Left cardiac atrium (tissue), 4 donors: Measurements from ENCODE around the gene NHERF1. TPM values are rescaled to one million over a fixed set of nuclear protein-coding genes. Genes with fewer than 3 reads are reported as not detected.

Experiments
- ATAC-seq, 2 donors: fragments of 200-7000 bp; cut with Tn5 transposase; one replicate each; pipeline ENCODE4 v1.9.1; 2020; ENCODE audit warnings: mild to moderate bottlenecking in 2 of 2, moderate library complexity in 2 of 2
- DNase-seq: peaks from one replicate; pipeline ENCODE4 v3.0.0-alpha.2; 2020
- intact Hi-C, 2 donors: fragments of 100-400 bp; cut with DNase I; formaldehyde crosslinking; loops; one replicate each; pipeline versions ENCODE4 v1.14.1 to v1.15.1; 2022 to 2023
- microRNA-seq, 2 donors: library from miRNA; unstranded; fragments of <30 nt; microRNA quantifications; one replicate each; pipeline ENCODE4 v1.2.0, GENCODE V29; 2020
- total RNA-seq, 2 donors: library from RNA; stranded (reverse); fragmentation: NEBNext Ultra II Directional; extraction: Animal tissue kit (Norgen Biotek cat#: 25700); gene quantifications; one replicate each; pipeline ENCODE4 v1.2.1, GENCODE V29; 2021
- donor health status: DM: no; HTN: yes; CAD: no.
- donor health status: DM: no; HTN: yes; CAD: no; lungs with severe emphysema.
- donor health status: DM: yes; HTN: yes; CAD: no.
- donor health status: Dilated cardiomyopathy.

Gene NHERF1
- total RNA-seq, 2 donors from 2014 or later: 15.1 to 18.5 TPM

DNA sequence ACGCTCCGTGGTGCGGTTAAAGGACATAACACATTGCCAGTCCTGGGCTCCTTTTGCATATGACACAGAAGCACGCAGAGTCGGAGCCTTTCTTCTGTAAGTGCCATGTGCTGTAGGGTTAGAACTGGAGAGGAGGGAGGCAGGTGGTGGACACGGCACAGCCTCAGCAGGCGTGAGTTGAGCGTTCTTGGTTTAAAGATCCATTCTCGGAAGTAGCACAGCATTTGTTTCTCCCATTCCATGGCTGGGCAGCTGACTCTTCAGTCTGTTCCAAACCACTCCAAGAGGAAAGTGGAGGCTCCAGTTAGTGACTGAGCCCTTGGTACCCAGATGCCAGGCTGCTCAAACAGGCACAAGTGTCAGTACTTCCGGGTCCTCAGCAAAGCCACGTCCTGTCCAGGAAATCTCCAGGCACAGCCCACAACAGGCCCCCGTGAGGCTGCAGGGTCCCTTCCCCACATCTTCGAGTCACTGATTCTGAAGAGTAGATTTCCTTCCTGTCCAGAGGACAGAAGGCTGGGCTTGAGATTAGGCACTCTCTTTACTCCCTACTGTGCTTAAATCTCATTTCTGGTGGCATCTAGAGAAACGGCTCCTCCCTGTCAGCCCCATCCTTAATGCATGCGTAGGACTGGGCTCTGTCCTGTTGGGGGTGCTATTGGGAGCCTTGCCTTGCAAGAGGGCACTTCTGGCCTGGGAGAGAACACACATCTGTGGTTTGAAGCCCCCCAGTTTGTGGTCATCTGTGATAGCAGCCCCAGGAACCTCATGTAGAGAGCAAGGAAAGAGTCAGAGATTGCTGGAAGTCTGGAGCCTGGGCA, 67.3 kb downstream of the NHERF1 start:
- intact Hi-C loops: no loop called here
- DNase-seq (no peak), ATAC-seq (no peak)

- intact Hi-C loops: no loop called here
- no peak for ATAC-seq
These were observed 68.6 kb downstream of the NHERF1 start for GRCh38 chr17:74816905-74817620.

GRCh38 chr17:74818291-74818938, 70.0 kb downstream of the NHERF1 start:
- intact Hi-C loops: no loop called here
- ATAC-seq (no peak), DNase-seq (no peak)

More at GRCh38 chr17:74816905-74817620, 68.6 kb downstream of the NHERF1 start:
- DNase-seq: no peak

Small RNA genes lying within 50 kb of the gene (microRNA-seq; reads per million reads assigned to microRNA genes)
- 13.3 to 25.6 reads per million in 2 donors for gene MIR3615

Other genes with a start within 250 kb of the NHERF1 start
- gene CD300LB, start 217.2 kb upstream of the NHERF1 start, total RNA-seq: under 1 TPM; 0.29 to 0.32 TPM
- 1 to 10 TPM; 1.6 to 2.1 TPM for gene CD300C, start 202.5 kb upstream of the NHERF1 start, total RNA-seq
- gene CD300H, start 181.1 kb upstream of the NHERF1 start, total RNA-seq: not detected
- not detected for gene CD300LD, start 156.3 kb upstream of the NHERF1 start, total RNA-seq
- gene CD300E, start 124.9 kb upstream of the NHERF1 start, total RNA-seq: 1 to 10 TPM in 1 of 2 donors, under 1 TPM in 1; 0.65 to 1.4 TPM
- under 1 TPM; 0.41 to 0.44 TPM for gene CD300LF, start 35.7 kb upstream of the NHERF1 start, total RNA-seq
- gene RAB37, start 11.4 kb upstream of the NHERF1 start, total RNA-seq: 1 to 10 TPM in 1 of 2 donors, under 1 TPM in 1; 0.58 to 3.2 TPM
- 10 to 100 TPM; 23.7 to 34.7 TPM for gene NAT9, start 27.7 kb downstream of the NHERF1 start, total RNA-seq
- gene GRIN2C, start 111.3 kb downstream of the NHERF1 start, total RNA-seq: 10 to 100 TPM; 25.2 to 38.8 TPM
- gene FDXR, start 124.4 kb downstream of the NHERF1 start, total RNA-seq: 1 to 10 TPM; 6.6 to 8.1 TPM
- gene FADS6, start 145.0 kb downstream of the NHERF1 start, total RNA-seq: not detected
- gene USH1G, start 174.6 kb downstream of the NHERF1 start, total RNA-seq: under 1 TPM; 0.21 to 0.47 TPM
- gene OTOP2, start 175.6 kb downstream of the NHERF1 start, total RNA-seq: not detected
- gene OTOP3, start 187.3 kb downstream of the NHERF1 start, total RNA-seq: not detected
- gene HID1, start 224.1 kb downstream of the NHERF1 start, total RNA-seq: 1 to 10 TPM; 7.4 to 8.2 TPM
- 10 to 100 TPM; 13.8 to 15.2 TPM for gene CDR2L, start 239.0 kb downstream of the NHERF1 start, total RNA-seq